Measurements from ENCODE around the gene HOXC5. TPM values are rescaled to one million over a fixed set of nuclear protein-coding genes. Genes with fewer than 3 reads are reported as not detected.

The HOXC5 gene
- polyA plus RNA-seq, 2 of the 4 experiments (the other 2 are of a cell fraction), result 0.41 to 0.98 TPM

- Histone ChIP-seq H3K4me3 (peak overlapping the region; percentile 60), H3K4me1 (peaks cover 20% of the 10 kb centered on the region), H3K4me2 (peak overlapping the region; percentile 98), H3K27ac (peak overlapping the region; percentile 88 to 89), H3K9me3 (no peaks in the 10 kb centered on the region)
- FAIRE-seq, result no peak
- WGBS (ENCODE audit: missing lambda C conversion rate), result 87% methylated on average over 30 of the region's 30 CpGs
- CTCF ChIA-PET, result interaction anchor here (0.6 to 5.8 kb wide), 31 partner anchors 9 to 358 kb away, joined by 3 to 171 read pairs (median 10); partner anchors contain the start of genes HOTAIR, HOXC11, HOXC12 and HOXC13
- DNase-seq (ENCODE audit: low read depth in 1 of 2, low spot score in 1 of 2), result no peak
- ATAC-seq, result no peak
- POLR2A ChIA-PET, result interaction anchor here (1.2 kb wide), 3 partner anchors 11 to 223 kb away, joined by 3 to 4 read pairs (median 3); partner anchors contain the start of gene HOXC11
- no peak for TF ChIP-seq ZSCAN20 (CRISPR knock-in tag; IDR thresholded peaks at IDR 0.05)
- TF ChIP-seq ZC3H11A (IDR thresholded peaks at IDR 0.05), result no peak
- no peak for TF ChIP-seq CHD2 (IDR thresholded peaks at IDR 0.05; ENCODE audit: low read length, partially characterized antibody)
- TF ChIP-seq JUN (IDR thresholded peaks at IDR 0.05), result no peak
- TF ChIP-seq CEBPB (IDR thresholded peaks at IDR 0.05), result no peak
- TF ChIP-seq POLR2A (IDR thresholded peaks at IDR 0.05; ENCODE audit: low read length), result no peak
- no peak for TF ChIP-seq CBX2 (IDR thresholded peaks at IDR 0.05; ENCODE audit: borderline replicate concordance, low read depth)
- no peak for TF ChIP-seq BHLHE40 (IDR thresholded peaks at IDR 0.05; ENCODE audit: low read depth, low read length)
- TF ChIP-seq FOSB (CRISPR knock-in tag; IDR thresholded peaks at IDR 0.05), result no peak
- TF ChIP-seq ELK1 (IDR thresholded peaks at IDR 0.05; ENCODE audit: low read depth, low read length), result no peak
- TF ChIP-seq PBX3 (IDR thresholded peaks at IDR 0.05), result no peak
- TF ChIP-seq EHF (CRISPR knock-in tag; IDR thresholded peaks at IDR 0.05), result no peak
- TF ChIP-seq FOSL2 (IDR thresholded peaks at IDR 0.05), result no peak
- TF ChIP-seq FOSL2 (CRISPR knock-in tag; IDR thresholded peaks at IDR 0.05), result no peak
Measured at GRCh38 chr12:53983950-53984572, 48.8 kb upstream of the HOXC5 start.

GRCh38 chr12:53984901-53985691 lies 47.8 kb upstream of the HOXC5 start, which contains the start of gene HOXC10:
Gene HOXC10 (plus strand): TSS chr12:53985146. CDS start chr12:53985260, 114 bp downstream.
- H3K4me2 ChIP-seq, result peak within 1 kb of the TSS; percentile 98
- peak within 1 kb of the TSS; percentile 60 for H3K4me3 ChIP-seq
- FAIRE-seq (peak; percentile 51), DNase-seq (ENCODE audit: low read depth in 1 of 2, low spot score in 1 of 2) (peak; percentile 93 to 97), ATAC-seq (peak; percentile 74 to 83)
- CTCF ChIA-PET, result interaction anchor here (0.6 to 5.8 kb wide), 55 partner anchors 8 to 378 kb away, joined by 3 to 171 read pairs (median 6); partner anchors contain the start of genes CALCOCO1, HOTAIR, HOXC11 and HOXC12
- POLR2A ChIA-PET, result interaction anchor here (0.6 to 1.2 kb wide), 8 partner anchors 10 to 269 kb away, joined by 3 to 5 read pairs (median 4); partner anchors contain the start of genes HOXC11, HOXC13 and HOXC9
- peak; percentile 90 to 94 for TF ChIP-seq RAD21 (conservative IDR thresholded peaks at IDR 0.05 in 1 of 2, IDR thresholded peaks at IDR 0.05 in 1 of 2)
- TF ChIP-seq SMC3 (IDR thresholded peaks at IDR 0.05), result peak; percentile 83
- 0 out of 2 replicates have a peak, but pooled peaks have one; percentile 14 for TF ChIP-seq GATA3 (IDR thresholded peaks at IDR 0.05; ENCODE audit: borderline replicate concordance)
- TF ChIP-seq MAZ (IDR thresholded peaks at IDR 0.05; ENCODE audit: borderline replicate concordance, low read depth, low read length), result 0 out of 2 replicates have a peak, but pooled peaks have one; percentile 55
- no peak for TF ChIP-seq CHD4 (IDR thresholded peaks at IDR 0.05; ENCODE audit: borderline replicate concordance)
- peak; percentile 86 for TF ChIP-seq USF2 (IDR thresholded peaks at IDR 0.05)
- TF ChIP-seq CTCF (IDR thresholded peaks at IDR 0.05), result peak; percentile 84
- no peak for TF ChIP-seq HOXB13 (CRISPR knock-in tag; IDR thresholded peaks at IDR 0.05; ENCODE audit: low read depth)
- peak in 1 of 2 experiments; percentile 57; a peak in 1 of 5 replicates for TF ChIP-seq JUN (IDR thresholded peaks at IDR 0.05)
- TF ChIP-seq MAX (IDR thresholded peaks at IDR 0.05), result peak; percentile 87
- peak; percentile 62 for TF ChIP-seq FOSL2 (IDR thresholded peaks at IDR 0.05)
- peak; percentile 92 for TF ChIP-seq FOSL2 (CRISPR knock-in tag; IDR thresholded peaks at IDR 0.05)
- TF ChIP-seq RARB (CRISPR knock-in tag; IDR thresholded peaks at IDR 0.05), result no peak
- TF ChIP-seq JUNB (IDR thresholded peaks at IDR 0.05), result 0 out of 2 replicates have a peak, but pooled peaks have one; percentile 17
- no peak for TF ChIP-seq MAFK (IDR thresholded peaks at IDR 0.05; ENCODE audit: partially characterized antibody)
- peak; percentile 82; the same call in 1 of the 2 replicates for TF ChIP-seq E2F6 (IDR thresholded peaks at IDR 0.05; ENCODE audit: borderline replicate concordance, low read depth)
- TF ChIP-seq ZFP36 (IDR thresholded peaks at IDR 0.05; ENCODE audit: borderline replicate concordance, partially characterized antibody), result no peak
- no peak for TF ChIP-seq HDAC2 (IDR thresholded peaks at IDR 0.05)
- WGBS (ENCODE audit: missing lambda C conversion rate), result 20% methylated on average over 40 of the region's 55 CpGs
- H3K4me1 ChIP-seq, result peaks cover 24% of the 10 kb centered on the region
- peak within 1 kb of the TSS; percentile 88 to 89 for H3K27ac ChIP-seq
- no peaks in the 10 kb centered on the region for H3K9me3 ChIP-seq
